ENCODE measurements around the gene LRRC55. TPM values are rescaled to one million over a fixed set of nuclear protein-coding genes. Genes with fewer than 3 reads are reported as not detected.

LRRC55 gene
- total RNA-seq, 4 donors from 2014 or later: not detected

DNA sequence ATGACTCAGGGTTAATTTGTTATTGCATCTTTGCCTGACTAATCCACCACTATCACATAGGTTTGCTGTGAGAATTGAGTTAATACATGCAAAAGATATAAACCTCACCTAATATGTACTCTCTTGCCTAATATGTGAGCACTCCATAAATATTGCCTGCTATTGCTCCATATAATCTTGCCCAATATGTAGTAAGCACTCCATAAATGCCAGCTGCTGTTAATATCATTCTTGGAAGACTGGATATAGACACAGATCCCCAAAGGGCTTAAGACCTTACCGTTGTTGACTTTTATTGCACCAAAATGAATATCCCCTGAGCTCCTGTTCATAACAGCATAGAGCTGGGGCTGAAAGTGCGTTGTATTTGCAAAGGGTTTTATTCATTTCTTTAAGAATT lies 27.0 kb upstream of the LRRC55 start:
- ATAC-seq (ENCODE audit: low FRiP score) (peak; percentile 57), DNase-seq (ENCODE audit: low spot score) (no peak)
- TF ChIP-seq, protein P1, sequence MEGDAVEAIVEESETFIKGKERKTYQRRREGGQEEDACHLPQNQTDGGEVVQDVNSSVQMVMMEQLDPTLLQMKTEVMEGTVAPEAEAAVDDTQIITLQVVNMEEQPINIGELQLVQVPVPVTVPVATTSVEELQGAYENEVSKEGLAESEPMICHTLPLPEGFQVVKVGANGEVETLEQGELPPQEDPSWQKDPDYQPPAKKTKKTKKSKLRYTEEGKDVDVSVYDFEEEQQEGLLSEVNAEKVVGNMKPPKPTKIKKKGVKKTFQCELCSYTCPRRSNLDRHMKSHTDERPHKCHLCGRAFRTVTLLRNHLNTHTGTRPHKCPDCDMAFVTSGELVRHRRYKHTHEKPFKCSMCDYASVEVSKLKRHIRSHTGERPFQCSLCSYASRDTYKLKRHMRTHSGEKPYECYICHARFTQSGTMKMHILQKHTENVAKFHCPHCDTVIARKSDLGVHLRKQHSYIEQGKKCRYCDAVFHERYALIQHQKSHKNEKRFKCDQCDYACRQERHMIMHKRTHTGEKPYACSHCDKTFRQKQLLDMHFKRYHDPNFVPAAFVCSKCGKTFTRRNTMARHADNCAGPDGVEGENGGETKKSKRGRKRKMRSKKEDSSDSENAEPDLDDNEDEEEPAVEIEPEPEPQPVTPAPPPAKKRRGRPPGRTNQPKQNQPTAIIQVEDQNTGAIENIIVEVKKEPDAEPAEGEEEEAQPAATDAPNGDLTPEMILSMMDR (IDR thresholded peaks at IDR 0.05): no peak

DNA sequence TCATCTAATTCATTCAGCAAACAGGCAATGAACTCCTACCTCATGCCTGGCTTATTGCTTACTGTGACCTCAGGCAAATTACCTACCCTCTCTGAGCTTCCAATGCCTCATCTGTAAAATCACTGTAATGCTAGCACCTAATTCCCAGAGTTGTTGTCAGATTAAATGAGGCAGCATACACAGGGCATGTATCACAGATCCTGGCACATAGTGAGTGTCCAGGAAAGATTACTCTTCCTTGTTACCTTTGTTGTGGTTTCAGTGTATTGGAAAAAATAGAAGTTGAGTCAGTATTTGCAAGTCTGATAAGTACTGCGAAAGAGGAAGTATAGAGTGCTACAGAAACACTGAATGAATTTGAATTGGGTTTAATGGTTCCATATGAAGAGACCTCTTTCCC lies 26.4 kb upstream of the LRRC55 start:
- DNase-seq (ENCODE audit: low spot score) (no peak), ATAC-seq (ENCODE audit: low FRiP score) (no peak)
- TF ChIP-seq, protein P1 (IDR thresholded peaks at IDR 0.05): no peak

DNA sequence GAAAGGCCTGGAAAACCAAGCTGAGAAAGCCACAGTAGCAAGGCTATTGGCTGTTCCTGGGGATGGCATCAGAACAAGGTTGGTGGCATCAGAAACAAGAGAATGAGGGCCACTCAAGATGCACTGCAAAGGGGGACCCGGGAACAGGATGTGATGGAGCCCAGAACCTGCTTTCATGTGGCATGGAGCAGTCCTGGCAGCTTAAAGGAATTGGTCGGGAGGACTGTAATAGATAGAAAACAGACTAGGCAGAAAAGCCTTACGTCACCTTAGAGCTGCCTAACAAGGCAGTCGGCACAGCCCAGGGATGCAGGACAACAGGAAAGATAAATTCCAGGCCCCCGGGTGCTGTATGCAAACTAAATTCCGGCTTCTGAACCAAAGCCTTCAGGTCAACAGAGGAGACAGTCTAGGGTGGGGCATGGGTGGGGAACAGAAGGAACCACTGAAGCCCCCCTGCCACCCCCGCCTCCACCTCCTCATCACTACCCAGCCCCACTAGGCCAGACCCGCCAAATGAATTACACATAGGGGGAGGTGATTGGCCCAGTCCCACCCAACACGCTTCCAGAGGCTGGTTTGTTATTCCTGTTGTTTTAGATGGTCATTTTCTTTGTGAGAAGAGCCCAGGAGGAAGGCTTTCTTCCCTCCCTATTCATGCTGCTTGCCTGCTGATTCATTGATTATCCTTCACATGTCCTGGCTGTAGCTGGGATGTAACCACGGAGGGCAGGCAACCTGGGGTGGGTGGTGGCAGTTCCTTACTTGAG lies 25.7 kb upstream of the LRRC55 start:
- DNase-seq (ENCODE audit: low spot score) (no peak), ATAC-seq (ENCODE audit: low FRiP score) (no peak)
- TF ChIP-seq, protein P1 (IDR thresholded peaks at IDR 0.05): no peak

DNA sequence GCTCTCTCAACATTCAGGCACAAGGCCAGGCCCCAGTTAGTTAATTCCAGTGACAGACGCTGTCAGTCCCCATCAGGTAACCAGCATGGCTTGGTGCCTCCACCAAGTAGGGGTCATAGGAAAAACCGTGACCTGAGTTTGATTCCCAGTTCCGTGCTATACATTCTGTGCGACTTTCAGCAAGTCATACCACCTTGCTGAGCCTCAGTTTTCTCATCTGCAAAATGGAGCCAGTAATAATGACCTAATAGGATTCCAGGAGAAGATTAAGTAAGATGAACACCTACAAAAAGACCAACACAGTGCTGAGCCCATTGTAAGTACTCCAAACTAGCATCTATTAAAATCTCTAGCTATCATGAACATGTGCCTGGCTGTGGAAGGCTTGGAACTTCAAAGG lies 24.8 kb upstream of the LRRC55 start:
- DNase-seq (ENCODE audit: low spot score): no peak
- TF ChIP-seq, protein P1 (IDR thresholded peaks at IDR 0.05): no peak
- ATAC-seq (ENCODE audit: low FRiP score): no peak

DNA sequence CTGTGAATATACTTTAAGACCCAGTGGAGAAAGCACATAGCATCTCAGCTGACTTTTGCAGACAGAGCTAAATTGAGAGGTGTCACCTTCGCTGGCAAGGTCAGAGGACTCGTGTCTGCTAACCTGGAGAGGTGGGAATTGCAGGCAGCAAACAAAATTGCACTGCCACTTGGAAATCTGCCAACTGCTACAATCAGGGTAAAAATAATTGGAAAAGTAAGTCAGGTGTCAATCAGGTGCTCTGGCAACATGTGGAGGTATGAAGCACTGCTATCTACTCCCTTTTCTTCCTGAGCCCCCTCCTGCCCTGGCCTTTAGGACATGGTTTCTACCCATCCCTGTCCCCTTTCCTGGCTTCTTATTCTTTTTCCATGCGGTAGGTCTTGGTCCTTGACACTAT lies 24.1 kb upstream of the LRRC55 start:
- TF ChIP-seq, protein P1 (IDR thresholded peaks at IDR 0.05): no peak
- ATAC-seq (ENCODE audit: low FRiP score): no peak
- DNase-seq (ENCODE audit: low spot score): no peak

DNA sequence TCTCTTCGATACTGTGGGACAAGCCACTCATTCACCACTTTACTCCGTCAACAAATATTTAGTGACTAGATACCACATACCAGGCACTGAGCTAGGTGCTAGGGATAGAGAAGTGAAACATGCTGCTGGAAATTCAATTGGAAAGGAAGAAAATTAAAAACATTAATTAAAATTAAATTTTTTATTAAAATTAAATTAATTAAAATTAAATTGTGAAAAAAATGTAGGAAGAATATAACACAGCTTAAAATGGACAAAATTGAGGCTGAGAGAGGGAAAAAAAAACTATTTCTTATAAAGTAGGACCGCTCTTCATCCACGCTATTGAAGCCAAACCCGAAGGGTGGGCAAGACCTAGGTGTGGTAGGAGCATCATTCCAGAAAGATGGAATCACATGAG lies 23.6 kb upstream of the LRRC55 start:
- TF ChIP-seq, protein P1 (IDR thresholded peaks at IDR 0.05): no peak
- ATAC-seq (ENCODE audit: low FRiP score) (no peak), DNase-seq (ENCODE audit: low spot score) (no peak)

DNA sequence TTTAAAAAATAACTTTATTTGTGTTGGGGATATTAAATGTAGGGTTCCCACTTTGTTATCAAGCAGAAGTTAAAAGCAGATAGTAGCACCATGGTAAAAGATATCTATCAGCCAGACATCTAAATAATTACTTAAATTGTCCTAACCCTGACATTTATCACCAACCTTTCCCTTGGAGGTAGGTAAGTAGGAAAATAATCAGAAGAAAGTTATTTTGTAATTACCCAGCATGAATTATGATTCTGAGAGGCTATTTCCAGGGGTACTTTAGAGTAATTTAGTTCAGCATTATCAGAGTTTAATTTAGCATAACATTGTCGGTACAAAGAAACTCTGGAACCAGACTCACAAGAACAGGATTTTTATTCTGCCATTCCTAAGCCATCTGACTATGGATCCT lies 23.2 kb upstream of the LRRC55 start:
- ATAC-seq (ENCODE audit: low FRiP score) (no peak), DNase-seq (ENCODE audit: low spot score) (no peak)
- TF ChIP-seq, protein P1 (IDR thresholded peaks at IDR 0.05): no peak
